CD4-positive, alpha-beta T cell treated with Interferon gamma for 1 hour (primary cell): Measurements from ENCODE around the gene MAEA.

Experiments
- DNase-seq: peaks from one replicate; pipeline ENCODE4 v3.0.0-alpha.2; 2020

Gene MAEA

GRCh38 chr4:1249731-1250526 lies 39.8 kb upstream of the MAEA start:
- peak; percentile 34 for DNase-seq

- DNase-seq = no peak
These were observed 39.2 kb upstream of the MAEA start for GRCh38 chr4:1250527-1250812.

DNA sequence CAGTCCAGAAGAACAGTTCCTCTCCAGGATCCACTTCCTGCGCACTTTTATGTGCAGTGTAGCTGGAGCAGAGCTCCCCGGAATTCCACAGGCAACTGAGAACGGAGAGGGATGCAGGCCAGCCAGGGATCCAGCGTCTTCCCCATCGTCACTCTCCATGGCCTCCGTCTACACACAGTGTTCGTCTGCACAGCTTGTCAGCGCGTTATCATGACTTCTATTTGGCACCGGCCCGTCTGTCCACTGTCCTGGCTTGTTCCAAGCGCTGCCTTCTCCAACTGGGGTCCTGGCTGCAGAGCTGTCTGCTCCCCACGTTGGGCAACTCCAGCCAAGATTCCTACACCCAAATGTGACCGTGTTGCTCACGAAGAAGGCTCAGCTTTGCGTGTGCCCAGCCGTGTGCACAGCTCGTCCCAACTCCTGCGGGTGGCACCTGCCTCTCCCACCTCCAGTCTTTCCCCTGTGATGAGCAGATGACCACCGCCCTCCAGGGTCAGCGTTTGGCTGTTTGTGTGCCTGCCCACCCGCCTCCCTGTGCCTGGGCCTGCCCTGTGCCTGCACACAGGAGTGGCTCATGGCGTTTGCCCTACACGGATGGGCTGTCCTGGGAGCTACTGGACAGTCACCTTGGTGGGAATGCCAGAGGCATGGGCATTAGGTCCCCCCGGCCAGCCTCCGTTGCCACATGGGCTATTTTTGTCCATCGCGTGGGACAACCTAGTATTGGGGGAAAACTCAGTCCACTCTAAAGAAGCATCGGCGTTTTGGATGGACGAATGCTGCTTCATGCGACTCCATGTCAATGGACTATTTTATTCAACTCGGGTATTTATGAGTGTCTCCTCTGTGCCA lies 38.5 kb upstream of the MAEA start:
- no peak for DNase-seq

GRCh38 chr4:1251773-1252066 lies 38.0 kb upstream of the MAEA start:
- no peak for DNase-seq

GRCh38 chr4:1252928-1253492 lies 36.7 kb upstream of the MAEA start:
- no peak for DNase-seq

GRCh38 chr4:1253831-1254230 lies 35.9 kb upstream of the MAEA start:
- no peak for DNase-seq

GRCh38 chr4:1255151-1255550 lies 34.5 kb upstream of the MAEA start:
- no peak for DNase-seq

DNA sequence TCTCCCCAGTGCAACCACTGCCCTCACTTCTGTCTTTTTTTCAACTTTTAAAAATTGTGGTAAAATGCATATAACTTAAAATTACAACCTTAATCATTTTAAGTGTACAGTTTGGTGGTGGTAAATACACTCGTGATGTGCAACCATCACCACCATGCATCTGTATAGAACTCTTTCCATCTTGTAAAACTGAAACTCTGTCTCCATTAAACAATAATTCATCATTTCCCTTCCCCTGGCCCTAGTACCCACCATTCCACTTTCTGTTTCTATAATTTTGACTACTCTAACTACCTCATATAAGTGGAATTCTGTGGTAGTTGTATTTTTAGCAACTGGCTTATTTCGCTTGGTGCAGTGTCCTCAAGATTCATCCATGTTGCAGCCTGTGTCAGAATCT lies 34.0 kb upstream of the MAEA start:
- no peak for DNase-seq

DNA sequence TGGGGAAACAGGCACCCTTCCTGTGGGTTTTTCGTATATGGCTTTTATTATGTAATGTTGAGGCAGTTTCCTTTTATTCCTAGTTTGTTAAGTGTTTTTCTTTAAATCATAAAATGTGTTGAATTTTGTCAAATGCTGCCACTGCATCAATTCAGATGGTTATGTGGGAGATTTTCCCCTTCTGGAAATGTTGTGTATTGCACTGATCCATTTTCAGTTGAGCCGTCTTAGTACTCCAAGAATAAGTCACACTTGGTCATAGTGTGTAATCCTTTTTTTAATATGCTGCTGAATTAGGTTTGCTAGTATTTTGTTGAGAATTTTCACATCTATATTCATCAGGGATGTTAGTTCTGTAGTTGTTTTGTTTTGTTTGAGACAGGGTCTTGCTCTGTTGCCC lies 31.2 kb upstream of the MAEA start:
- DNase-seq = no peak

DNA sequence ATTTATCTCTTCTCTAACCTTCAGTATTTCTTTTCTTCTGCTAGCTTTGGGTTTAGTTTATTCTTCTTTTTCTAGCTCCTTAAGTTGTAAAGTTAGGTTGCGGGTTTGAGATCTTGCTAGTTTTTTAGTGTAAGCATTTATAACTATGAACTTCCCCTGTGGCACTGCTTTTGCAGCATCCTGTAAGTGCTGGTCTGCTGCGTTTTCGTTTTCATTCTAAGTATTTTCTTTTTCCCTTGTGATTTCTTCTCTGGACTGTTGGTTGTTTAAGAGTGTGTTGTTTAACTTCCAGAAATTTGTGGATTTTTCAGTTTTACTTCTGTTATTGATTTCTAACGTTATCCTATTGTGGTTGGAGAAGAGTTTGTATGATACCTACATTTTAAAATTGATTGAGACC lies 29.7 kb upstream of the MAEA start:
- no peak for DNase-seq

GRCh38 chr4:1260418-1261106 lies 29.1 kb upstream of the MAEA start:
- DNase-seq = no peak

DNA sequence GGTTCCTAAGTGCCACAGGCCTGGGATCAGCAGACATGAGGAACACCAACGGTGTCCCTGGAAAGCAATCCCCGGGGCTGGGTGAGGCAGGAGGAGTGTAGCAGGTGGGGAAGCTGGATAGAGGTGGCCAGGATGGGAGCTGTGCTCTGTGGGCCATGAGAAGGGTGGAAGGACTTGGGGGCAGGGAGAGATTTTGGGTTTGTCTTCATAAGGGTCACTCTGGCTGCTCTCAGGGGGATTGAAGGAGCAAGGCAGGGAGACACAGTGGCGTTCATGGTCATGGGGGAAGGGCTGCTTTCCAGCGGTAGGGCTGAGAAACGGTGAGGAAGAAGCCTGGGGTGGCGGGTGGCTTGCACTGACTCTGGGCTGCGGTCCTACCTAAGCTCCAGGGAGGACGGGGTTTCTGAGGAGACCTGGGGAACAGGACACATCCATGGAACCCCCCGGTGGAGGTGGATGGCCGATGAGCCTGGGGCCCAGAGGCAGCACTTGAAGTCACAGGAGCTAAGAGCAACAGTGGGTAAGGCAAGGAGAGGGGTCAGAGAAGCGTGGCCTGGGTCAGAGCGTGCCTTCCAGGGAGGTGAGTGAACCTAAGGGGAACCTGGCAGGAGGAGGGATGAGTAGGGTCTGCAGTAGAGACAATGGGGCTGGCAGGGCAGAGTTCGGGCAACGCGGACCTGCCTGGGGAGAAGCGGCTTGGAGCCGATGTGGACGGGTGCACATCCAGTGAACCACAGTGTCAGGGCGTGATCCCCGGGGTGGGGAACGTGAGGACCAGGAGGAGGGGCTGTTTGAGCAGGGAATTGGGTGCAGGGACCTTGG lies 28.4 kb upstream of the MAEA start:
- no peak for DNase-seq

DNA sequence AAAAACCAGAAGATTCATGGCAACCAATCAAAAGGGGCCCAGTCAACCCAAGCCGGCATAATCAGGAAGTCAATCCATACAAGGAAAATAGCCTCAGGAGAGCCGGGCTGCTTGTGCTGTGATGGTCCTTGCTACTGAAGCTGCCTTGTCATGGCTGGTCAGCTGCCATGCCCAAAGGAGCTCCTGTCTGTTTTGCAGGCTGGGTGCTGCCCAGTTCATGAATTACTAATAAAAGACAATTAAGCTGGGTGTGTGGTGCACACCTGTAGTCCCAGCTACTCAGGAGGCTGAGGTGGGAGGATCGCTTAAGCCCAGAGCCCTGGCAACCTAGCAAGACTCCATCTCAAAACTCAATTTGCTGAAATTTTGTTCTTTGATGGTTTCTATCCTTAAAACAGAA lies 24.7 kb upstream of the MAEA start:
- DNase-seq = no peak

GRCh38 chr4:1265351-1265750 lies 24.3 kb upstream of the MAEA start:
- DNase-seq = no peak

DNA sequence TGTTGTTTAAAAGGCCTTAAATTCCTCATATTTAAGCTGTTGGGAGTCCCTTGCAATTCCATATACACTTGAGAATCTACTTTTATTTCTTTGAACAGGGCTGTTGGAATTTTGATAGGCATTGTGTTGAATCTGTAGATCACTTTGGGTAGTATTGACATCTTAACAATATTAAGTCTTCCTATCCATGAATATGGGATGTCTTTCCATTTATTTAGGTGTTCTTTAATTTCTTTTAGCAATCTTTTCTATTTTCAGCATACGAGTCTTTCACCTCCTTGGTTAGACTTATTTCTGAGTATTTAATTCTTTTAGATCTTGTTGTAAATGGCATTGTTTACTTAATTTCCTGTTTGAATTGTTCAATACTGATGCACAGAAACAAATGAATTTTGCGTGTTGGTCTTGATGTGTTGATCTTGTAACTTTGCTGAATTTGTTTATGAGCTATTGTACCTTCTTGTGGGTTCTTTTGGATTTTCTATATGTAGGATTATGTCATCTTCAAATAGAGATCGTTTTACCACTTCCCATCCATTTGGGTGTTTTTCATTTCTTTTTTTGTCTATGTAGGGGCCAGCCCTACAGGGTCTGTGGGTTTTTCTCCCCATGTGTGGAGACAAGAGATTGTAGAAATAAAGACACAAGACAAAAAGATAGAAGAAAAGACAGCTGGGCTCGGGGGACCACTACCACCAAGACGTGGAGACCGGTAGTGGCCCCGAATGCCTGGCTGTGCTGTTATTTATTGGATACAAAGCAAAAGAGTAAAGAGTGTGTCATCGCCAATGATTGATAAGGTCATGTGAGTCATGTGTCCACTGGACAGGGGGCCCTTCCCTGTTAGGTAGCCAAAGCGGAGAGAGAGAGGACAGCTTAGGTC lies 22.6 kb upstream of the MAEA start:
- no peak for DNase-seq

- DNase-seq = no peak
These were observed 20.5 kb upstream of the MAEA start for GRCh38 chr4:1269209-1269608.

DNA sequence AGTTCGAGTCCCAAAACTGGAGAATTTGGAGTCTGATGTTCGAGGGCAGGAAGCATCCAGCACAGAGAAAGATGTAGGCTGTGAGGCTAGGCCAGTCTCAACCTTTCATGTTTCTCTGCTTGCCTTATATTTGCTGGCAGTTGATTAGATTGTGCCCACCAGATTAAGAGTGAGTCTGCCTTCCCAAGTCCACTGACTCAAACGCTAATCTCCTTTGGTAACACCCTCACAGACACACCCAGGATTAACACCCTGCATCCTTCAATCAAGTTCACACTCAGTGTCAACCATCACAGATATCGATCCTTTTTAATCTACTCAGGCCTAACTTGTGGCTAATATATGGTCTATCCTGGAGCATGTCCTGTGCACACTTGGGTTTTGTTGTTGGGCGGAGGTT lies 18.0 kb upstream of the MAEA start:
- no peak for DNase-seq

DNA sequence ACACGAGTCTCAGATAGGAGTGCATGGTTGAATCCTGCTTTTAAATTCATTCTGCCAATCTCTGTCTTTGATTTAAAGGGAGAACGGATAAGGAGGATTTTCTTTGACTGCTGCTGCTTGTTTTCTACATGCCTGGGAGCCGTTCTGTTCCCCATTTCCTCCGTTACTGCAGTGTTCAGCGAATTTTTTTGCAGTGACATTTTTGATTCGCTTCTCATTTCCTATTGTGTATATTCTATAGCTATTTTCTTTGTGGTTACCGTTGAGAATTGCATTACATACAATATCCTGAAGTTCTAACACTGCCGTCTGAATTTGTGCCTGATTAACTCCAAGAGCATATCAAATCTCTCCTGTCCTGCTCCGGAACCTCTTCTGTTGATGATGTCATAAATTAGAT lies 14.8 kb upstream of the MAEA start:
- no peak for DNase-seq

DNA sequence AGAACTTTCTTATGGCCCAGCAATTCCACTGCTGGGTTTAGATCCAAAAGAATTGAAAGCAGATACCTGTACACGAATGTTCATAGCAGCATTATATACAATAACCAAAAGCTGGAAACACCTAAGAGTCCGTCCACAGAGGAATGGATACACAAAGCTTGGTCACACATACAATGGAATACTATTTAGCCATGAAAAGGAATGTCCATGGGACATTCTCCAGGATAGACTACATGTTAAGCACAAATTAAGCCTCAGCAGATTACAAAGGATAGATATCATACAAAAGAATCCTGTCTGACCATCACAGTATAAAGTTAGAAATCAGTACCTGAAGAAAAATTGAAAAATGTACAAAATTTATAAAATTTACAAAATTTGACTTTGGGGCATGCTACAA lies 12.7 kb upstream of the MAEA start:
- DNase-seq = no peak

DNA sequence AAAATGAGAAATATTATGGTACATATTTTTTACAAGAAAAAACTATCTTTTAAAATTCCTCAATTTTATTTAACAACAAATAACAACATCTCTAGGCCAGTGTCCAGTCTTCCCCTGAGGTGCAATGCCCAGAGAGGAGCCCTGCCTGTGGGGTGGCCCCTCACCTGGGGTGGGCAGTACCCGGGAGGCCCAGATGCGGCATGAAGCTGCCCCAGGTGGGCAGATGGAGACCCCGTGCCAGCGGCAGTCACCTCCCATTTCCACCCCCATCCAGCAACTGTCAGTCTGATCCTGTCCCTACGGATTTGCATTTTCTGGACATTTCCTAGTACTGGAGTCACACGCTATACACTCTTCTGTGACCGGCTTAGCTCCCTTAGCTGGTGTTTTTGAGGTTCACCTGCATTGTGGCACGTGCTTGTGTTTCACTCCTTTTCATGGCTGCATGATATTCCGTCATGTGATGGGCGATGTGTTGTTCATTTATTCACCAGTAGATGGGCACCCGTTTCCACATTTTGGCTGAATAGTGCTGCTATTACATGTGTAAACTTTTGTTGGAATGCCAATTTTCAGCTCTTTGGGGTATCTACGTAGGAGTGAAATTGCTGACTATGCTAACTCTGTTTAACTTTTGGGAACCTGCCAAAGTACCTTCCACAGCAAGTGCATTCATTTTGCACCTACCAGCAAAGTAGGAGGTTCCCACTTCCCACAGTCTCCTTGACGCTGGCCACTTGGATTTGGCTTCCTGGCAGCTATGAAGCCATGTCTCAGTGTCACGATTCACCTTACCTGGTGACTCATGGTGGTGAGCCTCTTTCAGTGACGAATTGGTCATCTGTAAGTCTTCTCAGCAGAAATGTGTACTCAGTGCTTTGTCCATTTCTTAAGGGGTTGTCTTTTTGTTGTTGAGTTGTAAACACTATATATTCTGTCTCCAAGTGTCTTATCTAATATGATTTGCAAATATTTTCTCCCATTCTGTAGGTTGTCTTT lies 11.7 kb upstream of the MAEA start:
- no peak for DNase-seq

GRCh38 chr4:1279253-1279652 lies 10.4 kb upstream of the MAEA start:
- DNase-seq = no peak
